PC-3 (cell line): ENCODE results near the gene TXNL4A. TPM values are rescaled to one million over a fixed set of nuclear protein-coding genes. Genes with fewer than 3 reads are reported as not detected.

Experiments
- ATAC-seq: fragments of 200-7000 bp; cut with Tn5 transposase; 2 replicates; pipeline ENCODE4 v1.9.1; 2020; ENCODE audit warnings: mild to moderate bottlenecking, moderate library complexity
- BruUV-seq: library from RNA; stranded (reverse); fragments of 400-500 nt; replicated peaks from 2 replicates; lab custom pipeline; 2021; lab: Mats Ljungman, UMichigan
- CTCF ChIA-PET: fragments of 300-600 bp; sonication (Branson Sonifier 250); formaldehyde crosslinking; loops from one replicate; lab custom pipeline; 2022; ENCODE audit warnings: antibody characterized with exemption; lab: Charles Lee
- POLR2A ChIA-PET: fragments of 300-600 bp; sonication (Branson Sonifier 250); formaldehyde crosslinking; loops from one replicate; lab custom pipeline; 2022; ENCODE audit warnings: antibody characterized with exemption; ENCODE audit not compliant: unreplicated experiment; lab: Charles Lee
- DNase-seq: peaks from one replicate; pipeline ENCODE4 v3.0.0-alpha.2; 2015
- H2AFZ ChIP-seq: fragments of 300-600 bp; sonication (generic); 2 replicates; pipeline ENCODE4 v1.6.0; 2016; ENCODE audit warnings: antibody characterized with exemption, low read length
- H3F3A ChIP-seq: fragments of 300-600 bp; sonication (generic); one replicate; pipeline ENCODE4 v1.6.0; 2017; ENCODE audit warnings: antibody characterized with exemption, low read length, control low read depth, mild to moderate bottlenecking; ENCODE audit not compliant: unreplicated experiment
- H3K27ac ChIP-seq: fragments of 300-600 bp; sonication (generic); 2 replicates; pipeline ENCODE4 v1.5.1; 2016; ENCODE audit warnings: mild to moderate bottlenecking, low read length
- H3K27me3 ChIP-seq: fragments of 300-600 bp; sonication (generic); 2 replicates; pipeline ENCODE4 v1.6.1; 2016; ENCODE audit warnings: low read length, mixed read lengths
- H3K36me3 ChIP-seq: fragments of 300-600 bp; sonication (generic); 2 replicates; pipeline ENCODE4 v1.6.1; 2016; ENCODE audit warnings: low read depth, mixed run types, low read length, mixed read lengths
- H3K4me1 ChIP-seq: fragments of 300-600 bp; sonication (generic); 2 replicates; pipeline ENCODE4 v1.5.1; 2016; ENCODE audit warnings: low read length; ENCODE audit not compliant: insufficient read depth
- H3K4me2 ChIP-seq: fragments of 300-600 bp; sonication (generic); 2 replicates; pipeline ENCODE4 v1.6.0; 2016; ENCODE audit warnings: low read length
- H3K4me3 ChIP-seq: fragments of 300-600 bp; sonication (generic); 2 replicates; pipeline ENCODE4 v1.5.1; 2016; ENCODE audit warnings: mild to moderate bottlenecking, low read length, mixed read lengths
- H3K79me2 ChIP-seq: fragments of 300-600 bp; sonication (generic); 2 replicates; pipeline ENCODE4 v1.6.1; 2017; ENCODE audit warnings: low read length, mixed read lengths
- H3K9ac ChIP-seq: fragments of 300-600 bp; sonication (generic); 2 replicates; pipeline ENCODE4 v1.6.0; 2016; ENCODE audit warnings: mild to moderate bottlenecking, low read length
- H3K9me2 ChIP-seq: fragments of 300-600 bp; sonication (generic); replicated peaks from 2 replicates; pipeline ENCODE4 v1.6.1; 2016; ENCODE audit warnings: mixed run types, low read length, mixed read lengths
- H3K9me3 ChIP-seq: fragments of 300-600 bp; sonication (generic); 2 replicates; pipeline ENCODE4 v1.6.1; 2016; ENCODE audit warnings: low read length, mixed read lengths
- H4K20me1 ChIP-seq: fragments of 300-600 bp; sonication (generic); 2 replicates; pipeline ENCODE4 v1.6.1; 2016; ENCODE audit warnings: low read length, mixed read lengths
- CTCF ChIP-seq: fragments of 300-600 bp; sonication (generic); conservative IDR thresholded peaks from 2 replicates; pipeline ENCODE4 v1.5.1; 2017; ENCODE audit warnings: antibody characterized with exemption, low read depth, mild to moderate bottlenecking, low read length
- EZH2 ChIP-seq: fragments of 300-600 bp; sonication (generic); IDR thresholded peaks from one replicate; pipeline ENCODE4 v1.6.1; 2017; ENCODE audit warnings: antibody characterized with exemption, mild to moderate bottlenecking, low read length; ENCODE audit not compliant: unreplicated experiment
- EZH2phosphoT487 ChIP-seq: fragments of 300-600 bp; sonication (generic); IDR thresholded peaks from 2 replicates; pipeline ENCODE4 v1.6.1; 2018; ENCODE audit warnings: mild to moderate bottlenecking, antibody characterized with exemption, low read length, borderline replicate concordance
- intact Hi-C: fragments of 100-400 bp; cut with micrococcal nuclease; formaldehyde crosslinking; loops from 2 replicates; pipeline ENCODE4 v1.9.0; 2023
- total RNA-seq: library from RNA; depleted of rRNA; stranded (reverse); fragments of >200 nt; gene quantifications from 2 replicates; pipeline ENCODE4 v1.2.3, GENCODE V29; 2014

The TXNL4A gene
- total RNA-seq, 1 experiment from 2014 or later = 159 TPM

- H3K4me3 ChIP-seq = peak overlapping the region; percentile 97
- peaks cover 6% of the 10 kb centered on the region; the same call in 1 of the 2 replicates for H4K20me1 ChIP-seq
- no peak overlapping the region for H3K27ac ChIP-seq
- H3K79me2 ChIP-seq = peaks cover 40% of the 10 kb centered on the region
- peaks cover 13% of the 10 kb centered on the region; the same call in 1 of the 2 replicates for H3K36me3 ChIP-seq
- POLR2A ChIA-PET = no interaction called here
- H3K9me3 ChIP-seq = no peaks in the 10 kb centered on the region
- CTCF ChIA-PET = no interaction called here
- DNase-seq (no peak), ATAC-seq (no peak)
- BruUV-seq = no TSS peak
- no peaks in the 10 kb centered on the region for H3F3A ChIP-seq
- intact Hi-C loops = loop anchor here (2.0 kb wide), 1 partner anchor 109 kb away; no protein-coding TSS in a partner anchor
- H3K27me3 ChIP-seq = no peaks in the 10 kb centered on the region
- peak overlapping the region; percentile 96 for H3K4me2 ChIP-seq
- peaks cover 14% of the 10 kb centered on the region; the same call in 1 of the 2 replicates for H3K4me1 ChIP-seq
- no peak overlapping the region for H2AFZ ChIP-seq
- TF ChIP-seq EZH2phosphoT487 = no peak
- TF ChIP-seq EZH2 = no peak
- no peak for TF ChIP-seq CTCF
- H3K9me2 ChIP-seq = no peaks in the 10 kb centered on the region
- H3K9ac ChIP-seq = no peak overlapping the region
Observed at GRCh38 chr18:80035997-80036396, 47.6 kb upstream of the TXNL4A start.

GRCh38 chr18:80034852-80035406 lies 46.6 kb upstream of the TXNL4A start:
- no peaks in the 10 kb centered on the region for H3K9me3 ChIP-seq
- H2AFZ ChIP-seq = peak overlapping the region; percentile 87
- BruUV-seq = TSS peak; percentile 46
- ATAC-seq (no peak), DNase-seq (peak; percentile 4)
- peaks cover 14% of the 10 kb centered on the region; the same call in 1 of the 2 replicates for H3K4me1 ChIP-seq
- H3K9me2 ChIP-seq = no peaks in the 10 kb centered on the region
- intact Hi-C loops = loop anchor here (2.0 kb wide), 1 partner anchor 110 kb away; no protein-coding TSS in a partner anchor
- ChIA-PET CTCF (interaction anchor here (0.7 kb wide), 1 partner anchor 91 kb away, joined by 3 read pairs; no protein-coding TSS in a partner anchor), POLR2A (no interaction called here)
- peaks cover 6% of the 10 kb centered on the region; the same call in 1 of the 2 replicates for H4K20me1 ChIP-seq
- peak overlapping the region; percentile 96 for H3K4me2 ChIP-seq
- peaks cover 40% of the 10 kb centered on the region for H3K79me2 ChIP-seq
- H3F3A ChIP-seq = no peaks in the 10 kb centered on the region
- H3K27me3 ChIP-seq = no peaks in the 10 kb centered on the region
- H3K36me3 ChIP-seq = peaks cover 11% of the 10 kb centered on the region; the same call in 1 of the 2 replicates
- peak overlapping the region; percentile 88 for H3K9ac ChIP-seq
- H3K4me3 ChIP-seq = peak overlapping the region; percentile 97
- TF ChIP-seq CTCF (0 out of 2 replicates have a peak, but pooled peaks have one; percentile 5), EZH2 (no peak)
- peak overlapping the region; percentile 54 for H3K27ac ChIP-seq
